ENCODE measurements around the gene MVD. TPM values are rescaled to one million over a fixed set of nuclear protein-coding genes. Genes with fewer than 3 reads are reported as not detected.

The MVD gene
- total and polyA plus RNA-seq, 4 experiments from 2014 or later = 15.6 to 57.0 (median 35.9) TPM

- CTCF ChIA-PET (ENCODE audit: partially characterized antibody) = no interaction called here
- intact Hi-C loops (cut with micrococcal nuclease) = loop anchor here (2.0 to 5.0 kb wide), 4 partner anchors 15 to 67 kb away; partner anchors contain the start of genes CYBA and SNAI3
- peaks cover 0 to 9% of the 10 kb centered on the region in 2 donors for H3K27me3 Mint-ChIP-seq
- H3K4me1 Mint-ChIP-seq = peaks cover 16 to 55% (median 35%) of the 10 kb centered on the region in 4 donors
- H3K4me3 Mint-ChIP-seq = peak overlapping the region in 6 of 8 donors; percentile 43 to 81 (median 72)
- POLR2A ChIA-PET (ENCODE audit: partially characterized antibody) = interaction anchor here (1.1 to 3.3 kb wide), 4 partner anchors 14 to 68 kb away, joined by 3 to 32 read pairs (median 17); partner anchors contain the start of gene CYBA
- peaks cover 6 to 17% of the 10 kb centered on the region in 2 donors for H3K36me3 Mint-ChIP-seq
- H3K27me3 ChIP-seq (ENCODE audit: insufficient read depth, low read length) = peaks cover 11% of the 10 kb centered on the region
- H3K27ac ChIP-seq (ENCODE audit: low read depth, low read length) = no peak overlapping the region
- H3K27ac Mint-ChIP-seq = peak overlapping the region in 4 of 7 donors; percentile 1 to 81 (median 44)
- H3K4me3 ChIP-seq (ENCODE audit: low read length in 2 of 2) = no peak overlapping the region
- no peak for DNase-seq
- H3K9me3 ChIP-seq (ENCODE audit: control insufficient read depth in 1 of 2, low read length in 2 of 2) = no peaks in the 10 kb centered on the region
- peaks cover 62% of the 10 kb centered on the region for H3K4me1 ChIP-seq (ENCODE audit: insufficient read depth, low read length)
- no peaks in the 10 kb centered on the region for H3K36me3 ChIP-seq (ENCODE audit: insufficient read depth, low read length)
- peaks cover 0 to 5% (median 0%) of the 10 kb centered on the region in 8 donors for H3K9me3 Mint-ChIP-seq
Observed at GRCh38 chr16:88635671-88636319, 27.1 kb downstream of the MVD start.

GRCh38 chr16:88634994-88635670, 27.8 kb downstream of the MVD start:
- peaks cover 6 to 17% of the 10 kb centered on the region in 2 donors for H3K36me3 Mint-ChIP-seq
- H3K27ac Mint-ChIP-seq = peak overlapping the region; percentile 41 to 91 (median 75)
- intact Hi-C loops (cut with micrococcal nuclease) = loop anchor here (2.0 to 5.0 kb wide), 5 partner anchors 16 to 222 kb away; partner anchors contain the start of genes CYBA, GALNS, SNAI3 and TRAPPC2L
- Histone ChIP-seq H3K27me3 (ENCODE audit: insufficient read depth, low read length) (peaks cover 11% of the 10 kb centered on the region), H3K4me1 (ENCODE audit: insufficient read depth, low read length) (peaks cover 56% of the 10 kb centered on the region), H3K4me3 (ENCODE audit: low read length in 2 of 2) (peak overlapping the region in 1 of 2 donors; percentile 53), H3K27ac (ENCODE audit: low read depth, low read length) (peak overlapping the region; percentile 62), H3K9me3 (ENCODE audit: control insufficient read depth in 1 of 2, low read length in 2 of 2) (no peaks in the 10 kb centered on the region), H3K36me3 (ENCODE audit: insufficient read depth, low read length) (peaks cover 2% of the 10 kb centered on the region)
- H3K27me3 Mint-ChIP-seq = peaks cover 0 to 6% of the 10 kb centered on the region in 2 donors
- ChIA-PET CTCF (ENCODE audit: partially characterized antibody) (no interaction called here), POLR2A (ENCODE audit: partially characterized antibody) (interaction anchor here (1.1 to 3.3 kb wide), 3 partner anchors 15 to 68 kb away, joined by 3 to 32 read pairs (median 21); partner anchors contain the start of gene CYBA)
- peaks cover 0 to 5% (median 0%) of the 10 kb centered on the region in 8 donors for H3K9me3 Mint-ChIP-seq
- H3K4me3 Mint-ChIP-seq = peak overlapping the region in 7 of 8 donors; percentile 34 to 85 (median 79)
- peaks cover 16 to 52% (median 32%) of the 10 kb centered on the region in 4 donors for H3K4me1 Mint-ChIP-seq
- DNase-seq = no peak

- Histone ChIP-seq H3K36me3 (ENCODE audit: insufficient read depth, low read length) (peaks cover 9% of the 10 kb centered on the region), H3K4me1 (ENCODE audit: insufficient read depth, low read length) (peaks cover 48% of the 10 kb centered on the region), H3K27me3 (ENCODE audit: insufficient read depth, low read length) (peaks cover 9% of the 10 kb centered on the region), H3K9me3 (ENCODE audit: control insufficient read depth in 1 of 2, low read length in 2 of 2) (no peaks in the 10 kb centered on the region), H3K4me3 (ENCODE audit: low read length in 2 of 2) (peak overlapping the region in 1 of 2 donors; percentile 53), H3K27ac (ENCODE audit: low read depth, low read length) (peak overlapping the region; percentile 62)
- H3K4me3 Mint-ChIP-seq = peak overlapping the region; percentile 69 to 85 (median 78)
- ChIA-PET CTCF (ENCODE audit: partially characterized antibody) (interaction anchor here (1.2 to 1.5 kb wide), 2 partner anchors 13 to 15 kb away, joined by 3 to 11 read pairs; no protein-coding TSS in a partner anchor), POLR2A (ENCODE audit: partially characterized antibody) (interaction anchor here (0.9 to 6.0 kb wide), 6 partner anchors 10 to 68 kb away, joined by 4 to 50 read pairs (median 10); partner anchors contain the start of genes MVD and ZC3H18)
- peaks cover 0 to 6% of the 10 kb centered on the region in 2 donors for H3K27me3 Mint-ChIP-seq
- peak overlapping the region in 6 of 7 donors; percentile 66 to 93 (median 81) for H3K27ac Mint-ChIP-seq
- peaks cover 6 to 22% of the 10 kb centered on the region in 2 donors for H3K36me3 Mint-ChIP-seq
- intact Hi-C loops (cut with micrococcal nuclease) = loop anchor here (2.0 to 5.0 kb wide), 3 partner anchors 16 to 223 kb away; partner anchors contain the start of genes CYBA, GALNS and TRAPPC2L
- DNase-seq = peak; percentile 45 to 63 (median 54)
- H3K4me1 Mint-ChIP-seq = peaks cover 16 to 47% (median 29%) of the 10 kb centered on the region in 4 donors
- H3K9me3 Mint-ChIP-seq = peaks cover 0 to 5% (median 0%) of the 10 kb centered on the region in 8 donors
Observed at GRCh38 chr16:88634141-88634993, 28.5 kb downstream of the MVD start.

GRCh38 chr16:88633684-88634140, 29.2 kb downstream of the MVD start:
- ChIA-PET CTCF (ENCODE audit: partially characterized antibody) (interaction anchor here (0.8 to 1.5 kb wide), 4 partner anchors 13 to 149 kb away, joined by 3 to 11 read pairs (median 5); partner anchors contain the start of gene ZC3H18), POLR2A (ENCODE audit: partially characterized antibody) (interaction anchor here (0.6 to 6.0 kb wide), 16 partner anchors 9 to 149 kb away, joined by 3 to 50 read pairs (median 6); partner anchors contain the start of genes MVD and ZC3H18)
- Histone ChIP-seq H3K9me3 (ENCODE audit: control insufficient read depth in 1 of 2, low read length in 2 of 2) (no peaks in the 10 kb centered on the region), H3K4me3 (ENCODE audit: low read length in 2 of 2) (peak overlapping the region in 1 of 2 donors; percentile 53), H3K27me3 (ENCODE audit: insufficient read depth, low read length) (peaks cover 2% of the 10 kb centered on the region), H3K27ac (ENCODE audit: low read depth, low read length) (peak overlapping the region; percentile 62), H3K36me3 (ENCODE audit: insufficient read depth, low read length) (peaks cover 9% of the 10 kb centered on the region), H3K4me1 (ENCODE audit: insufficient read depth, low read length) (peaks cover 42% of the 10 kb centered on the region)
- peaks cover 14 to 44% (median 28%) of the 10 kb centered on the region in 4 donors for H3K4me1 Mint-ChIP-seq
- intact Hi-C loops (cut with micrococcal nuclease) = loop anchor here (2.0 to 5.0 kb wide), 3 partner anchors 15 to 224 kb away; partner anchors contain the start of genes CYBA, GALNS and TRAPPC2L
- H3K9me3 Mint-ChIP-seq = peaks cover 0 to 5% (median 0%) of the 10 kb centered on the region in 8 donors
- peaks cover 0 to 6% of the 10 kb centered on the region in 2 donors for H3K27me3 Mint-ChIP-seq
- peak overlapping the region; percentile 66 to 93 (median 79) for H3K27ac Mint-ChIP-seq
- DNase-seq = peak; percentile 52 to 77 (median 68)
- peak overlapping the region; percentile 69 to 85 (median 78) for H3K4me3 Mint-ChIP-seq
- peaks cover 6 to 24% of the 10 kb centered on the region in 2 donors for H3K36me3 Mint-ChIP-seq

- Mint-ChIP-seq H3K4me1 (peaks cover 9 to 34% (median 17%) of the 10 kb centered on the region in 4 donors), H3K4me3 (peak overlapping the region in 1 of 8 donors; percentile 30), H3K27ac (peak overlapping the region; percentile 29 to 93 (median 53)), H3K27me3 (peaks cover 0 to 3% of the 10 kb centered on the region in 2 donors), H3K36me3 (peaks cover 6 to 29% of the 10 kb centered on the region in 2 donors), H3K9me3 (peaks cover 0 to 5% (median 0%) of the 10 kb centered on the region in 8 donors)
- peaks cover 30% of the 10 kb centered on the region for H3K4me1 ChIP-seq (ENCODE audit: insufficient read depth, low read length)
- POLR2A ChIA-PET (ENCODE audit: partially characterized antibody) = interaction anchor here (1.1 to 6.0 kb wide), 10 partner anchors 8 to 70 kb away, joined by 3 to 50 read pairs (median 8); partner anchors contain the start of genes MVD and ZC3H18
- no peaks in the 10 kb centered on the region for H3K9me3 ChIP-seq (ENCODE audit: control insufficient read depth in 1 of 2, low read length in 2 of 2)
- no peak for DNase-seq
- CTCF ChIA-PET (ENCODE audit: partially characterized antibody) = interaction anchor here (0.7 to 1.6 kb wide), 5 partner anchors 13 to 150 kb away, joined by 3 read pairs; no protein-coding TSS in a partner anchor
- no peaks in the 10 kb centered on the region for H3K27me3 ChIP-seq (ENCODE audit: insufficient read depth, low read length)
- intact Hi-C loops (cut with micrococcal nuclease) = loop anchor here (5.0 kb wide), 1 partner anchor 225 kb away; the partner anchor contains the start of genes GALNS and TRAPPC2L
- H3K27ac ChIP-seq (ENCODE audit: low read depth, low read length) = no peak overlapping the region
- H3K4me3 ChIP-seq (ENCODE audit: low read length in 2 of 2) = no peak overlapping the region
- H3K36me3 ChIP-seq (ENCODE audit: insufficient read depth, low read length) = peaks cover 9% of the 10 kb centered on the region
Observed at GRCh38 chr16:88632587-88632930, 30.3 kb downstream of the MVD start.
